ENCODE measurements around the gene EHMT2.
A peak's percentile ranks its signal among the peaks of the same experiment; 100 is the strongest.
"Not testable (repeated sequence)": the region's sequence is repeated elsewhere in the genome, so short reads cannot be mapped to it uniquely, and the experiment has no call there.

The EHMT2 gene

GRCh38 chr6:31897612-31898382 is at the start of gene EHMT2:
EHMT2 (minus strand) TSS chr6:31897698; CDS start chr6:31897677, 21 bp downstream.
- DNase-seq: peak; percentile 91

GRCh38 chr6:31947070-31947675 is 49.7 kb upstream of the EHMT2 start:
- no peak for DNase-seq

GRCh38 chr6:31946370-31946885 is 48.9 kb upstream of the EHMT2 start:
- DNase-seq: no peak

DNA sequence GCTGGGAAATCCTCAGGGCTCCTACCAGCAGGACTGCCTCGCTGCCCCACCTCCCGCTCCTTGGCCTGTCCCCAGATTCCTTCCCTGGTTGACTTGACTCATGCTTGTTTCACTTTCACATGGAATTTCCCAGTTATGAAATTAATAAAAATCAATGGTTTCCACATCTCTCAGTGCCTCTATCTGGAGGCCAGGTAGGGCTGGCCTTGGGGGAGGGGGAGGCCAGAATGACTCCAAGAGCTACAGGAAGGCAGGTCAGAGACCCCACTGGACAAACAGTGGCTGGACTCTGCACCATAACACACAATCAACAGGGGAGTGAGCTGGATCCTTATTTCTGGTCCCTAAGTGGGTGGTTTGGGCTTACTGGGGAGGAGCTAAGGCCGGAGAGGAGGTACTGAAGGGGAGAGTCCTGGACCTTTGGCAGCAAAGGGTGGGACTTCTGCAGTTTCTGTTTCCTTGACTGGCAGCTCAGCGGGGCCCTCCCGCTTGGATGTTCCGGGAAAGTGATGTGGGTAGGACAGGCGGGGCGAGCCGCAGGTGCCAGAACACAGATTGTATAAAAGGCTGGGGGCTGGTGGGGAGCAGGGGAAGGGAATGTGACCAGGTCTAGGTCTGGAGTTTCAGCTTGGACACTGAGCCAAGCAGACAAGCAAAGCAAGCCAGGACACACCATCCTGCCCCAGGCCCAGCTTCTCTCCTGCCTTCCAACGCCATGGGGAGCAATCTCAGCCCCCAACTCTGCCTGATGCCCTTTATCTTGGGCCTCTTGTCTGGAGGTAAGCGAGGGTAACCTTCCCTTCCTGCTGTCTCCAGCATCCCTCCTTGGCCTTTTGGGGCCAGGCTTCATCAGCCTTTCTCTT is 48.2 kb upstream of the EHMT2 start, which contains the start of gene CFB:
Gene CFB (plus strand): TSS at position 589 of the 863 bp plus-strand sequence. CDS start 127 bp downstream, at position 716.
- DNase-seq: peak; percentile 75

GRCh38 chr6:31945154-31945506 is 47.6 kb upstream of the EHMT2 start:
- no peak for DNase-seq

GRCh38 chr6:31943742-31944141 is 46.2 kb upstream of the EHMT2 start:
- no peak for DNase-seq

GRCh38 chr6:31940256-31940664 is 42.8 kb upstream of the EHMT2 start:
- DNase-seq: no peak

DNA sequence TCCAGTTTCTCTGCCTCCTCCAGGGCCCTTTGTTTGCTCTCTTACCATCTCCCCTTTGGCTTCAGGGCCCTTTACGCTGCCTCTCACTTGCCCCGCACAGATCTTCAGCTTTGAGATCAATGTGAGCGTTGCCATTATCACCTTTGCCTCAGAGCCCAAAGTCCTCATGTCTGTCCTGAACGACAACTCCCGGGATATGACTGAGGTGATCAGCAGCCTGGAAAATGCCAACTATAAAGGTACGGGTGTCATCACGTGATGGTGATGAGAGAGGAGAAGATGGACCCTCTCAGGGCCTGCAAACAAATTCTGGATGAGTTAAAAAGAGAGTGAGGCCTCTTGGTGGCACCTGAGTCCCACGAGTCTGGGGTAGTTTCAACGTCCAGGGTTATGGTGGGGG is 38.3 kb upstream of the EHMT2 start:
- DNase-seq: no peak

- no peak for DNase-seq
Observed at GRCh38 chr6:31935021-31935420, 37.5 kb upstream of the EHMT2 start.

- no peak for DNase-seq
Observed at GRCh38 chr6:31933537-31933936, 36.0 kb upstream of the EHMT2 start.

DNA sequence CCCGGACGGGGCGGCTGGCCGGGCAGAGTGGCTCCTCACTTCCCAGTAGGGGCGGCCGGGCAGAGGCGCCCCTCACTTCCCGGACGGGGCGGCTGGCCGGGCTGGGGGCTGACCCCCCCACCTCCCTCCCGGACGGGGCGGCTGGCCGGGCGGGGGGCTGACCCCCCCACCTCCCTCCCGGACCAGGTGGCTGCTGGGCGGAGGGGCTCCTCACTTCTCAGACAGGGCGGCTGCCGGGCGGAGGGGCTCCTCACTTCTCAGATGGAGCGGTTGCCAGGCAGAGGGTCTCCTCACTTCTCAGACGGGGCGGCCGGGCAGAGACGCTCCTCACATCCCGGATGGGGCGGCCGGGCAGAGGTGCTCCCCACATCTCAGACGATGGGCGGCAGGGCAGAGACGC is 34.6 kb upstream of the EHMT2 start:
- not testable (repeated sequence) for DNase-seq

DNA sequence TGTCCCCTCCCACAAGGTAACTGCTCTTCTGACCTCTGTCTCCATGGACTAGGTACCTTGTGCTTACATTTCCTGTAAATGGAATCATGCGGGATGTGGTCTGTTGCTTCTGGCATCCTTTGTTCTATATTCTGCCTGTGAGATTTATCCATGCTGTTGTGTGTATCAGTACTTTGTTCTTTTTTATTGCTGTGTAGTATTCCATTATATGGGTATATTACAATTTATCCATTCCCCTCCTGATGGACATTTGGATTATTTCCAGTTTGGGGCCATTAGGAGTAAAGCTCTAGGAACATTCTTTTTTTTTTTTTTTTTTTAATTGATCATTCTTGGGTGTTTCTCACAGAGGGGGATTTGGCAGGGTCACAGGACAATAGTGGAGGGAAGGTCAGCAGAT is 33.5 kb upstream of the EHMT2 start:
- no peak for DNase-seq

- no peak for DNase-seq
Observed at GRCh38 chr6:31928672-31928939, 31.1 kb upstream of the EHMT2 start.

DNA sequence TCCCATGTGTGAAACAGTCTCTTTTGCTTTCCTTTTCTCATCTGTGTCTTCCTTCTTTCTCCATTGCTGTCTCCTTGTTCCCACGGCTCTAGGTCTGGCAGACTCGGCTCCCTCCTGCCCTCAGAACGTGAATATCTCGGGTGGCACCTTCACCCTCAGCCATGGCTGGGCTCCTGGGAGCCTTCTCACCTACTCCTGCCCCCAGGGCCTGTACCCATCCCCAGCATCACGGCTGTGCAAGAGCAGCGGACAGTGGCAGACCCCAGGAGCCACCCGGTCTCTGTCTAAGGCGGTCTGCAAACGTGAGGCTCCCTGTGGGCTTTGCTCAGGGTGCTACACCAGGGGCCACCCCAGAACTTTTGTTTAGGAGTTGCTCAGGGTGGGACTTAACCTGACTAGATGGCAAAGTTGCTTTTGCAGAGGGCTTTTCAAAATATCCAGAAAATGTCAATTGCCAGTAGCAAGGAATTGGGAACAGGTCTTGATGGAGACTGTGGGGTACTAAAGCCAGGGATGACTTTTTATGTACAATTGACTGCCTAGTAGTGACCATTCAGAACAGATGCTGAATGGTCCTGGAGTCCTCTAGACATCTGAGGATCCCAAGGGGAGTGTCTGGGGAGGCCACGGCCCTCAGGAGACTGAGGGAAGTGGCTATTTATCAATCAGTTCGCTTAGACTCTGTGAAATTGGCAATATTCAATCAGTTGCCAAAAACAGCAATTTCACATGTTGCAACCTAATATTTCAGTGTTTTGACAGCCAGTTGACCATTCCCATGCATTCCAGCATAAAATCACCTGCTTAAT is 30.6 kb upstream of the EHMT2 start:
- DNase-seq: no peak

DNA sequence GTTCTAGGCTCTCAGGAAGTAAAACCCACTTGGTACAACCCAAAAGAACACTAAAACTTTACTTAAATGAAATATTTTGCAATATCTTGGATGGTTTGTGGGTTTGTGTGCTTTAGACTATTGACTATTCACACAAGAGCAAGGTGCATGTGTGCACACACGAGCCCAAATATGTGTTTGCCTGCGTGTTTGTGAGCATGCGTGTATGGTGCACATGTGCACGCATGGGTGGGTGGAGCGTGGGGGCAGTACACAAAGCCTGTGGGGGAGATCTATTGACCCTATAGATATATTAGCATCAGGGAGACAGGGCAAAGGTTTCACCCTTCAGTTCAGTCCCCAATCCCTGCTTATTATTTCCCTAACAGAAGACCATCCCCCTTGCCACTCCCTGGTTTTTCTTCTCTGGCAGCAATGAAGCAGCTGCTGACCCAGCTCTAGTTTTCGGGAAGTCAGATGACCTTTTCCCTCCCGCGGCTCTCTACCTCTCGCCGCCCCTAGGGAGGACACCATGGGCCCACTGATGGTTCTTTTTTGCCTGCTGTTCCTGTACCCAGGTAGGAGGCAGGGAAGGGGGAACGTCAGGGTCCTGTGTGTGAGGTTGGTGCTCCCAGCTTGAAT is 29.9 kb upstream of the EHMT2 start, which contains the start of gene C2:
Gene C2 (plus strand): TSS at position 476 of the 621 bp plus-strand sequence. CDS start 36 bp downstream, at position 512.
- DNase-seq: no peak

GRCh38 chr6:31922942-31923341 is 25.4 kb upstream of the EHMT2 start:
- no peak for DNase-seq

DNA sequence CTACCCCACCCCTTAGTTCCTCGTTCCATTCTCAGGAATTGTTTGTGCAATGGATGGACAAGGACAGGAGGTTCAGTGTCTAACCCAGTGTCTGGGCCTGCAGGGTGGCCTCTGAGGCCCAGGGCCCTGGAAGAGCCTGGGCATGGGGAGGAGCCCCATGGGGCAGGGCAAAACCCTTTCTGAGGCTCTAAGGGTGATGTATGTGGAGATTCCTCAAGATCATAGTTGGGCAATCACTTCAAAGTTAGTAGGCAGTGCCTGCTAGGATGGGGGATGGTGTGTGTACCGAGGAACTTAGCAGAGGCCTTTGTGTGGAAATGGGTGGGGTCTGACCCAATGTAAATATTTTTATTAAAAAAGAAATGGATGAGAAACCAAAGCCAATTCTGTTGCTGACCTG is 23.3 kb upstream of the EHMT2 start:
- DNase-seq: no peak

GRCh38 chr6:31919624-31920303 is 22.3 kb upstream of the EHMT2 start:
- no peak for DNase-seq

DNA sequence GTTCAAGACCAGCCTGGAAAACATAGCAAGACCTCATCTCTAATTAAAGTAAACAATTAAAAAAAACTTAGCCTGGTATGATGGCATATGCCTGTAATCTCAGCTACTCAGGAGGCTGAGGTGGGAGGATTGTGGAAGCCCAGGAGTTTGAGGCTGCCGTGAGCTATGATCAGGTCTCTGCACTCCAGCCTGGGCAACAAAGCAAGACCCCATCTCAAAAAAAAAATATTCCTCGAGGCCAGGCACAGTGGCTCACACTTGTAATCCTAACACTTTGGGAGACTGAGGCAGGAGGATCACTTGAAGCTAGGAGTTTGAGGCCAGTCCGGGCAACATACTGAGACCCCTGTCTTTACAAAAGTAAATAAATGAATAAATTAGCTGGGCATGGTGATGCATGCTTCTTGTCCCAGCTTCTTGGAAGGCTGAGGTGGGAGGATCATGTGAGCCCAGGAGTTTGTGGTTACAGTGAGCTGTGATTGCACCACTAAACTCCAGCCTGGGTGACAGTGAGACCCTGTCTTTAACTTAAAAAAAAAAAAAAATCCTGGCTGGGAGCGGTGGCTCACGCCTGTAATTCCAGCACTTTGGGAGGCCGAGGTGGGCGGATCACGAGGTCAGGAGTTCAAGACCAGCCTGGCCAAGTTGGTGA is 20.7 kb upstream of the EHMT2 start:
- no peak for DNase-seq

DNA sequence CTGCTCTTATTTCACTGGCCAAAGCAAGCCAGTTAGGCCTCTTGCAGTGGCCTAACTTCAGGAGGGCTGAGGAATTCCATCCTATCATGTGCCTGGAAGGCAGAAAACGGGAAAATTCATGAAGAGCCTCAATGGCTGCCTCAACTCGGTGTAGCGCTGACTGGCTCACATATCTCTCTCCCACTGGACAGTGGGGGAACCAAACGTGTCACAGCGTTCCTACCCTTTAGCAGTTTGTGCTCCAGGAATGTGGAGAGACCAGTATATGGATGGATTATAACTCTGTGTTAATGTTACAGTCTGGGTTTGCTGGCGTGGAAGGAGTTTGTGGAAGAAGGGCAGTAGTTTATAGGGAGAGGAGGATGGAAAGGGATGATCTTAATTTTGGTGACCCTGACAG is 18.3 kb upstream of the EHMT2 start:
- DNase-seq: no peak

- DNase-seq: no peak
Observed at GRCh38 chr6:31915351-31915750, 17.9 kb upstream of the EHMT2 start.

Measured in femur (tissue), 1 donor.